ENCODE measurements around the gene CD79B. TPM values are rescaled to one million over a fixed set of nuclear protein-coding genes. Genes with fewer than 3 reads are reported as not detected.
A peak's percentile ranks its signal among the peaks of the same experiment; 100 is the strongest.

The CD79B gene
- total RNA-seq, 2 experiments from 2014 or later = 28.4 to 31.6 TPM

GRCh38 chr17:63974594-63975192, 42.6 kb upstream of the CD79B start:
- H3K4me3 Mint-ChIP-seq = no peak overlapping the region
- TF ChIP-seq, protein P1, sequence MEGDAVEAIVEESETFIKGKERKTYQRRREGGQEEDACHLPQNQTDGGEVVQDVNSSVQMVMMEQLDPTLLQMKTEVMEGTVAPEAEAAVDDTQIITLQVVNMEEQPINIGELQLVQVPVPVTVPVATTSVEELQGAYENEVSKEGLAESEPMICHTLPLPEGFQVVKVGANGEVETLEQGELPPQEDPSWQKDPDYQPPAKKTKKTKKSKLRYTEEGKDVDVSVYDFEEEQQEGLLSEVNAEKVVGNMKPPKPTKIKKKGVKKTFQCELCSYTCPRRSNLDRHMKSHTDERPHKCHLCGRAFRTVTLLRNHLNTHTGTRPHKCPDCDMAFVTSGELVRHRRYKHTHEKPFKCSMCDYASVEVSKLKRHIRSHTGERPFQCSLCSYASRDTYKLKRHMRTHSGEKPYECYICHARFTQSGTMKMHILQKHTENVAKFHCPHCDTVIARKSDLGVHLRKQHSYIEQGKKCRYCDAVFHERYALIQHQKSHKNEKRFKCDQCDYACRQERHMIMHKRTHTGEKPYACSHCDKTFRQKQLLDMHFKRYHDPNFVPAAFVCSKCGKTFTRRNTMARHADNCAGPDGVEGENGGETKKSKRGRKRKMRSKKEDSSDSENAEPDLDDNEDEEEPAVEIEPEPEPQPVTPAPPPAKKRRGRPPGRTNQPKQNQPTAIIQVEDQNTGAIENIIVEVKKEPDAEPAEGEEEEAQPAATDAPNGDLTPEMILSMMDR (IDR thresholded peaks at IDR 0.05) = no peak
- H3K27me3 Mint-ChIP-seq = no peaks in the 10 kb centered on the region
- intact Hi-C loops (cut with micrococcal nuclease) = no loop called here
- POLR2A ChIA-PET = interaction anchor here (1.2 to 2.1 kb wide), 2 partner anchors 10 to 11 kb away, joined by 4 to 6 read pairs; no protein-coding TSS in a partner anchor
- no peaks in the 10 kb centered on the region for H3K9me3 Mint-ChIP-seq
- ATAC-seq = peak; percentile 67
- H3K4me1 Mint-ChIP-seq (ENCODE audit: low read depth) = peaks cover 16% of the 10 kb centered on the region
- H3K36me3 Mint-ChIP-seq (ENCODE audit: low read depth) = no peaks in the 10 kb centered on the region
- DNase-seq = no peak
- H3K27ac Mint-ChIP-seq = no peak overlapping the region
- CTCF ChIA-PET = interaction anchor here (0.9 to 1.6 kb wide), 4 partner anchors 10 to 55 kb away, joined by 3 to 7 read pairs (median 4); no protein-coding TSS in a partner anchor

DNA sequence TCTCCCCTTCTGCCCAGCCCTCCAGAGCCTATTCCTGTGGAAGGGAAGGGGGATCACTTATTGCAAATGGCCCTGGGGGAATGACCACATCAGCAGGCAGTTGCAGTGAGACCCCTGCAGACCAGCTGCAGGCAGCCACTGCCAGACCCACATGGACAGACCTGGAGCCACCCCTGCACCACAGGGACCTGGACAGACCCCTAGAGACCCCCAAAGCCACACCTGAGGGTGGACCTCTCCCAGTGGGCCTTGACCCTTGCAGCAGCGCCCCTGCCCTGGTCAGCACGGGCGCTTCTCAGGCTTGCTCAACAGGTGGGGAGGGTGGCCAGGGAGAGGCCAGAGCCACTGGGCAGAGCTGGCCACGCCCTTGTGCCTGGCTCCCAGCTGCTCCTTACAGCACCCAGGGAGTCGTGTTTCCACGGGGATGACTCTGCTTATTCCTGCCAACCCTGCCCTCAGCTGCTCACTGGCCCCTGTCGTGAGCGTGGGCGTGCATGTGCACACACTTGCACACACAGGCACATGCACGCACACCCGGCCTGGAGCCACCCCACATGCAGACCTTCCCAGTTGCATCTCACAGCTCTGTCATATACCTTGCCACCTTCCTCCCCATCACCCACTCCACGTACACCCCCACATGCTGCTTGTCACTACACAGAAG, 41.9 kb upstream of the CD79B start:
- no peak overlapping the region for H3K27ac Mint-ChIP-seq
- intact Hi-C loops (cut with micrococcal nuclease) = no loop called here
- ATAC-seq = no peak
- H3K4me3 Mint-ChIP-seq = no peak overlapping the region
- CTCF ChIA-PET = interaction anchor here (1.0 to 1.2 kb wide), 2 partner anchors 17 to 70 kb away, joined by 3 to 7 read pairs; no protein-coding TSS in a partner anchor
- no peaks in the 10 kb centered on the region for H3K36me3 Mint-ChIP-seq (ENCODE audit: low read depth)
- POLR2A ChIA-PET = interaction anchor here (1.2 to 1.4 kb wide), 2 partner anchors 10 to 11 kb away, joined by 4 to 6 read pairs; no protein-coding TSS in a partner anchor
- H3K27me3 Mint-ChIP-seq = no peaks in the 10 kb centered on the region
- TF ChIP-seq, protein P1 (IDR thresholded peaks at IDR 0.05) = no peak
- peaks cover 16% of the 10 kb centered on the region for H3K4me1 Mint-ChIP-seq (ENCODE audit: low read depth)
- DNase-seq = no peak
- H3K9me3 Mint-ChIP-seq = no peaks in the 10 kb centered on the region

DNA sequence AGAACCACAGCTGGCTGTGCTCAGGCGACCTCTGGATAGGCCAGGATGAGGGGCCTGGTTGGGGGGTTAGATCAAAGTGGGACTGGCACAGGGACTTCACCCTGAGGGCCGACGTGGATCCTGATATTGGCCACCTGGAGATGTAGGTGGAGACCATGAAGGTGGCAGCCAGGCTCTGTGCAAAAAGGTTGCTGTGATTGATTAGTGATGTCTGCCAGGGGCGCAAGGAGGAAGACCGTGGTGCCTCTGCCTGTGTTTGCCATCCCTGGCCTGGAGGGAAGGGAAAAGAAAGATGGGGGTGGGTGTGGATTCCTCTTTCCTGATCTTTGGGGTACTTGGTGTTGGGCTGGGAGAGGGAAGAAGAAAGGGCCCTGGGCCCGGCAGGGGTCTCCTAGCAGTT, 41.1 kb upstream of the CD79B start:
- ChIA-PET POLR2A (interaction anchor here (0.6 to 1.4 kb wide), 3 partner anchors 12 to 360 kb away, joined by 3 to 6 read pairs (median 3); no protein-coding TSS in a partner anchor), CTCF (interaction anchor here (1.0 kb wide), 1 partner anchor 70 kb away, joined by 3 read pairs; no protein-coding TSS in a partner anchor)
- H3K4me1 Mint-ChIP-seq (ENCODE audit: low read depth) = peaks cover 19% of the 10 kb centered on the region
- no peak for DNase-seq
- no peaks in the 10 kb centered on the region for H3K36me3 Mint-ChIP-seq (ENCODE audit: low read depth)
- no peak overlapping the region for H3K27ac Mint-ChIP-seq
- intact Hi-C loops (cut with micrococcal nuclease) = no loop called here
- no peaks in the 10 kb centered on the region for H3K27me3 Mint-ChIP-seq
- TF ChIP-seq, protein P1 (IDR thresholded peaks at IDR 0.05) = no peak
- no peak overlapping the region for H3K4me3 Mint-ChIP-seq
- ATAC-seq = no peak
- H3K9me3 Mint-ChIP-seq = no peaks in the 10 kb centered on the region

DNA sequence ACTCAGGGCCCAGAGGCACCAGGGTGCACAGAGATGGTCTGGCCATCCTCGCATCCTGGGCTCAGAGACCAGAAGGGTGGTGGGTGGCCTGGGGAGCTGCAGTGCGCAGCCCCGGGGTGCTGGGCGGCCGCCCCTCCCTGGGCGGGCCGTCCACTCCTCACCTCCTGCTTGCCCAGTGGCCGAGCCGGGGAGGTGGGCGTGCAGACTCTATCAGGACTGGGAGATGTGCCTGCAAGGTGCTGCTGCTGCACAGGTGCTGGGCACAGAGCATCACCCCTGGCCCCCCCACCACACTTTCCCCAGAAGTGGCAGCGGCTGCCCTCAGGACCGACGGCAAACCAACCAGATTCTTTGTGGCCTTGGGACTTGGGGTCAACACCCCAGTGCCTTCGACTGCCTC, 40.7 kb upstream of the CD79B start, which contains the start of gene SCN4A:
TSS of gene SCN4A (minus strand) at position 123 of the 400 bp plus-strand sequence. CDS start at position 46, 77 bp downstream.
- Mint-ChIP-seq H3K9me3 (no peaks in the 10 kb centered on the region), H3K36me3 (ENCODE audit: low read depth) (no peaks in the 10 kb centered on the region), H3K27ac (no peak within 1 kb of the TSS), H3K4me3 (no peak within 1 kb of the TSS), H3K4me1 (ENCODE audit: low read depth) (peaks cover 22% of the 10 kb centered on the region), H3K27me3 (no peaks in the 10 kb centered on the region)
- DNase-seq = no peak
- no peak for ATAC-seq
- intact Hi-C loops (cut with micrococcal nuclease) = no loop called here
- ChIA-PET CTCF (interaction anchor here (1.0 kb wide), 1 partner anchor 26 kb away, joined by 3 read pairs; no protein-coding TSS in a partner anchor), POLR2A (interaction anchor here (0.6 to 1.4 kb wide), 3 partner anchors 12 to 360 kb away, joined by 3 to 6 read pairs (median 3); no protein-coding TSS in a partner anchor)
- TF ChIP-seq, protein P1 (IDR thresholded peaks at IDR 0.05) = no peak

Data from activated CD8-positive, alpha-beta T cell treated with anti-CD3 and anti-CD28 coated beads for 36 hours (primary cell).